Stimulated activated CD4-positive, alpha-beta T cell treated with anti-CD3 and anti-CD28 coated beads, Interleukin-12 subunit alpha, Interleukin-12 subunit beta, amount 100 ng/mL, for 24 hours (primary cell): Measurements from ENCODE around the gene TMEM243.
"Not testable (repeated sequence)": the region's sequence is repeated elsewhere in the genome, so short reads cannot be mapped to it uniquely, and the experiment has no call there.

Source experiments
- DNase-seq, 2 experiments: peaks; one replicate each; pipeline ENCODE4 v3.0.0-alpha.2; 2020; ENCODE audit warnings: low read depth in 2 of 2

Gene TMEM243, protein sequence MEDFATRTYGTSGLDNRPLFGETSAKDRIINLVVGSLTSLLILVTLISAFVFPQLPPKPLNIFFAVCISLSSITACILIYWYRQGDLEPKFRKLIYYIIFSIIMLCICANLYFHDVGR

DNA sequence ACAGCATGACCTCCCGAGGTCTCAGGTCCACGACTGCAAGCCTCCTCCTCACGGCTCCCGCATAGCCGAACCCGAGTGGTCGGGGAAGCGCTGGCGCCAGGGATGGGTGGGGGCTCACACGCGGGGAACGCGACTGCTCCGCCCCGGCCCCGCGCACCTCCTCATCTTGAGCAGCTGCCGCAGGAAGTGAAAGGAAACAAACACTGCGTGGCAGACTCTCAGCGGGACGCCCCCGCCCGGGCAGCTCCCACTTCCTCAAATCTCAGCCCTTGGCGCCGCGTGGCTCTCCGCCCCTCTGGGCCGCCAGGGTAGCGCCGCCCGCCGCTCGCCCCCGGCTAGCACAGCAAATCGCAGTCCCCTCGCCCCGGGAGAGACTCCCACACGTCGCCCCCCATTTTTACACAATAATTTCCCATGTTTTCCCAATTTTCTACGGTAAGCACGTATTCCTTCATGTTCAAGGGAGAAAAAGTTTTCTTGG, at the start of gene TMEM243:
Gene TMEM243, minus strand, starts transcription at position 188 of the 481 bp plus-strand sequence. CDS start 229 bp downstream, outside the sequence.
- DNase-seq = peak; percentile 60 to 78

DNA sequence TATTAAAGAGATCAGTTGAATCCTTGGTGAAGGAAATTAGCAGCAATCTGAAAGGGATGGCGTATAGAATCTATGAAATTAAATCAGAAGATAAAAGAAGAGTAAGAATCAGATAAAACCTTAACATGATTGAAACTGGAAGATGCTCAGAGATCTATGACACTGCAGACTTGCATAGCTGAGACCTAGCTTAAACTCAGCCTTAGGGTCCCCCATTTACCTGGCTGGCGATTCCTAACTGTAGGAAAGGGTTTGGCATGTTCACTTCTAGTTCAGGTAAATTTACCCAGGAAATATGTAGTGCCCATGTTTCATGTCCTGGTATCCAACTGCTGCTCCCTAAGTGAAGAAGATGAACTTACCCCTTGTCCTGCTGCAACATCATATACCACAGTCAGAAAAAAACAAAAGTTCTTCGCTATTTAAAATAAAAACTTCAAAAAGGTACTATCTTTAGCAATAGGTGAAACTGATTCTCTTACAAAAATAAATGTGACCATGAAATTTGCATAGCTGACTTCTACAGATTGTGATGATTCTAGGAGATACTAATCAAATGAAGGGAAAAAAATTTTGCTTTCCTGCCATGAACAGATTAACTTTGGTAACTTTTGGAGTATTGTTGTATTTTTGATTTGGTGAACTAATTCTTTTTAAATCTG, 47.8 kb upstream of the TMEM243 start:
- no peak for DNase-seq

DNA sequence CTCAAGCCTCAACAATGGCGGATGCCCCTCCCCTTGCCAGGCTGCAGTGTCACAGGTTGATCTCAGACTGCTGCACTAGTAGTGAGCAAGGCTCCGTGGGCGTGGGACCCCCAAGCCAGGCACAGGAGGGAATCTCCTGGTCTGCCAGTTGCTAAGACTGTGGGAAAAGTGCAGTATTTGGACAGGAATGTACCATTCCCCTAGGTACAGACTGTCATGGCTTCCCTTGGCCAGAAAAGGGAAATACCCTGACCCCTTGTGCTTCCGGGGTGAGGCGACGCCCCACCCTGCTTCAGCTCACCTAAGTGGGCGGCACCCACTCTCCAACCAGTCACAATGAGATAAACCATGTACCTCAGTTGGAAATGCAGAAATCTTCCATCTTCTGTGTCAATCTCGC, 44.0 kb upstream of the TMEM243 start:
- DNase-seq = no peak

DNA sequence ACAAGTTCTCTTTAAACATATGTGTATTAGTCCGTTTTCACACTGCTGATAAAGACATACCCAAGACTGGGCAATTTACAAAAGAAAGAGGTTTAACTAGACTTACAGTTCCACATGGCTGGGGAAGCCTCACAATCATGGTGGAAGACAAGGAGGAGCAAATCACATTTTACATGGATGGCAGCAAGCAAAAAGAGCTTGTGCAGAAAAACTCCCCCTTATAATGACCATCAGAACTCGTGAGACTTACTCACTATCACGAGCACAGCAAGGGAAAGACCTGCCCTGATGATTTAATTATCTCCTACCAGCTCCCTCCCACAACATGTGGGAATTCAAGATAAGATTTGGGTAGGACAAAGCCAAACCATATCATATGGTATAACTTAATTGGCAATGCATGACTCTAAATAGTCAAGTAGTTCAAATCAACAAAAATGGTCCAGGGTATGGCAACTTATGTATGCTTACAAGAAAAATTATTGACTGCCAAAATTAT, 34.1 kb upstream of the TMEM243 start:
- no peak for DNase-seq

DNA sequence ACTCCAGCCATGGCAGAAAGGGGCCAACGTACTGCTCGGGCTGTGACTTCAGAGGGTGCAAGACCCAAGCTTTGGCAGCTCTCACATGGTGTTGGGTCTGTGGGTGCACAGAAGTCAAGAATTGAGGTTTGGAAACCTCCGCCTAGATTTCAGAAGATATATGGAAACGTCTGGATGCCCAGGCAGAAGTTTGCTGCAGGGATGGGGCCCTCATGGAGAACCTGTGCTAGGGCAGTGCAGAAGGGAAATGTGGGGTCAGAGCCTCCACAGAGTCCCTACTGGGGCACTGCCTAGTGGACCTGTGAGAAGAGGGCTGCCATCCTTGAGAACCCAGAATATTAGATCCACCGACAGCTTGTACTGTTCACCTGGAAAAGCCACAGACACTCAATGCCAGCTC, 26.1 kb upstream of the TMEM243 start:
- not testable (repeated sequence) for DNase-seq

DNA sequence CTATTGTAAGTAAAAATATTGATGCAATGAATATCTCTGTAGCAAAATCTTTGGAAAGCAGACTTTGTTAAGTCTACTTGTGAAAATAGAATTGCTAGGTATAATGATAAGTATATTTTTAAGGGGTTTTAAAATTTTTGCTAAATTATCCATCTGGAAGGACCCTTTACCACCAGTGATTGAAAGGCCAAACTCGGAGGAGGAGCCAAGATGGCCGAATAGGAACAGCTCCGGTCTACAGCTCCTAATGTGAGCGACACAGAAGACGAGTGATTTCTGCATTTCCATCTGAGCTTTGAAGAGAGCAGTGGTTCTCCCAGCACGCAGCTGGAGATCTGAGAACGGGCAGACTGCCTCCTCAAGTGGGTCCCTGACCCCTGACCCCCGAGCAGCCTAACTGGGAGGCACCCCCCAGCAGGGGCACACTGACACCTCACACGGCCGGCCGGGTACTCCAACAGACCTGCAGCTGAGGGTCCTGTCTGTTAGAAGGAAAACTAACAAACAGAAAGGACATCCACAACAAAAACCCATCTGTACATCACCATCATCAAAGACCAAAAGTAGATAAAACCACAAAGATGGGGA, 19.0 kb upstream of the TMEM243 start:
- DNase-seq = not testable (repeated sequence)

DNA sequence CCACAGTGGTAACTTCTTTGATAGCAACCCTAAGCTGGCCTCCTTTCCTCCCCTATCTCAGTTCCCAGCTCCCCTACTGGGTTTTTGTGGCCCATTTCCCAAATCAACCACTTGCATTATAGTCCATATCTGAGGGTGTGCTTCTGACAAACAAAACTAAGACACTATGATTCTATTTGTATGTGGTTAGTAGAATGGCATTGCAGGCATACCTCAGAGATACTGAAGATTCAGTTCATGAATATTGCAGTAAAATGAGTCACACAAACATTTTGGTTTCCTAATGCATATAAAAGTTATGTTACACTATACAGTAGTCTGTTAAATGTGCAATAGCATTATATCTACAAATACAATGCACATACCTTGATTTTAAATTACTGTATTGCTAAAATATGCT, 15.4 kb upstream of the TMEM243 start:
- no peak for DNase-seq

DNA sequence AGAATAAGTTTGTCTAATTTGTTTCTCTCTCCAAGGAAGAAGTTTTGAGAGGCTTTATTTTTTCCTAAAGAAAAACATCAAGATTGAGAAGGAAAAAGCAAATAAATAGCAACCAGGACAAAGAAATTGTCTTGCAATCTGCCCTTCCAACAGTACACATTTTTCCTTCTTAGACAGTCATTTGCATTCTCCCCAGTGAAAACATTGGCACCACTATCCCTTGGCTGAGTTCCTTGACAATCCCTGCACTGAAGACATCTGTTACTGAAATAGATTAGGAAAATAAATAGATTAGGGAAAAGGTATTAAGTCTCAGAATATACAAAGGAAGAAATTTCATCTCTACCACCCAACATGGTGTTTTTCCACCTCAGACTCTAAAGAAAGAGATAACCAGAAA, 12.2 kb upstream of the TMEM243 start:
- no peak for DNase-seq

DNA sequence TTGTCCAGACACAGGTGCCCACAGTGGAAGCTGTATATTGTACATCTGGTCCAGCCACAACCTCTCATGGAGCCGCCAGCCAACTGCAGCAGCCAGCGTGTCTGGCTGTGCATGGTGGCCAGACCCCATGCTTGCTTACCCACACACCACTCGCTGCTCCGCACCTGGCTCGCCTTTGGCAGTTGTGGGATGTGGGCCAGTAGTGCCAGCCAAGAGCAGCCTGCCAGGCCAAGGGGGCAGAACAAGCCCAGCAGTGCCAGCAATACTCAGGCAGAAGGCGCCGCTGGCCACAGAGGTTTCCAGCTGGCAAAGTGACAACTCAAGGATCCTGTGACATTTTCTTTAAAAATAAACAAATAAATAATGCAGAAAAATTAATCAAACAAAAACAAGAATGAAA, 11.7 kb upstream of the TMEM243 start:
- DNase-seq = no peak

DNA sequence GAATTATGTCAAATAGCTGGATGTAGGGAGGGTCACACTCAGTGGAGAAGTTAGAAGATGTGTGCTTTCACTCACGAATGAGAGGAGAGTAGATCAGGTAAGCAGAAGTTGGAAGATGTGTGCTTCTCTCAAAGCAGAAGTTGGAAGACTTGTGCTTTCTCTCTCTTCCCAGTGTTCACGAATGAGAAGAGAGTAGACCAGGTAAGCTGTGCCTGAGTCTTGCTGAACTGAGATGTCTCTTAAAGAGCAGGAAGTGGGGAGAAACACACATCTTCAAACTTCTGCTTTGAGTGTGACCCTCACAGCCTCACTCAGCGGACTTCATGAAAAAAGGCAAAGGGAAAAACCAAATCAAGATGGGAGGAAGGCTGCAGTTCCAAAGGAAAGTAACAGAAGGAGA, 7.0 kb upstream of the TMEM243 start:
- DNase-seq = no peak

DNA sequence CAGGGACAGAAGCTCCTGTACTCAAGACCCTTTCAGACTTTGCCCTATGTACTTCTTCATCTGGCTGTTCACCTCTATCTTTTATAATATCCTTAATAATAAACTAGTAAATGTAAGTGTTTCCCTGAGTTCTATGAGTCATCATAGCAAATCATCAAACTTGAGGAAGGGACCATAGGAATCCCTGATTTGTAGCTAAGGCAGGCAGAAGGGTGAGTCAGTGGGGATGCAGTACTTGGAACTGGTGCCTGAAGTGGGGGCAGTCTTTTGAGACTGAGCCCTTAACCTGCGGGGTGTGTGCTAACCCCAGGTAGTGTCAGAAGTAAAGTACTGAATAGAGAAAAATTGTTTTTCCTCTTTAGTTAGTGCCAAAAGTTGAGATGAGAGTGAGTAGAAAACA, 6.2 kb upstream of the TMEM243 start:
- no peak for DNase-seq

DNA sequence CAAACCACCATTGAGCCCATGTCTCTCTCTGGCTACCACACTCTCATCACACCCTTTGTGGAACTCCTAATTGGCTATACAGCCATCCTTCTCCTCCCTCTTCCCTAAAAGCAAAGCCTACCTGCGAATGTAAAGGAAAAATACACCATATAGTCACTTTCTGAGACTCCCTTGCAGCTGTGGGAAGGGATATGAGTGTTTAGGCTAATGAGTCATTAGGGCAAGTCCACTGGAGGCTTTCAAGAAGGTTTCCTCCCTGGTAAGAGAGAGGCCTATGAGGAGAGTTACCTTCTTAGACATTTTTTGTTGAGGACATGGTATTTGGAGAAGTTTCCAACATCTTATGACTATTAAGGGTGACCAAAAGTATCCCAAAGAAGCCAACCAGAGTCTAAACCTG, 4.1 kb upstream of the TMEM243 start:
- DNase-seq = no peak

DNA sequence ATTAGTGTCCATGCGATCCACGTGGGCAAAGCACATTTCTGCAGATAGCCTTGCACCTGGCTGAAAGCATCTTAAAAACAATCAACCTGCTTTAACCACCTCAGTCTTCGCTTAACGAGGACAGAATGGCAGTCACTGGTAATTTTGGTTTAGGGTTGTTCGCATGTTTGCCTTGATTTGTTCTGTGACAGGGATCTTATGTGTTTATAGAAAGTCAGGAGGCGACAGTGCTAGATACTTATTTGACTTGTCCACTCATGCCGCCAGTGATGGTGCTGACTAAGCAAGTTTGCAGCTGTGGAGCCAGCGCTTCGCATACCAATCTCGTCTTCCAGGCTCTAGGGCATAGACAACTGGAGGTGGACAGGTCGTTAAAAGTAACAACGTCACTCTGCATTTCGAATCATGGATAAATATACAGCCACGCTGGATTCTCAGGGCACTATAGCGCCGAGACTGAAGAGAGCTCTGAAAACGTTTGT, 1.2 kb upstream of the TMEM243 start:
- no peak for DNase-seq

DNA sequence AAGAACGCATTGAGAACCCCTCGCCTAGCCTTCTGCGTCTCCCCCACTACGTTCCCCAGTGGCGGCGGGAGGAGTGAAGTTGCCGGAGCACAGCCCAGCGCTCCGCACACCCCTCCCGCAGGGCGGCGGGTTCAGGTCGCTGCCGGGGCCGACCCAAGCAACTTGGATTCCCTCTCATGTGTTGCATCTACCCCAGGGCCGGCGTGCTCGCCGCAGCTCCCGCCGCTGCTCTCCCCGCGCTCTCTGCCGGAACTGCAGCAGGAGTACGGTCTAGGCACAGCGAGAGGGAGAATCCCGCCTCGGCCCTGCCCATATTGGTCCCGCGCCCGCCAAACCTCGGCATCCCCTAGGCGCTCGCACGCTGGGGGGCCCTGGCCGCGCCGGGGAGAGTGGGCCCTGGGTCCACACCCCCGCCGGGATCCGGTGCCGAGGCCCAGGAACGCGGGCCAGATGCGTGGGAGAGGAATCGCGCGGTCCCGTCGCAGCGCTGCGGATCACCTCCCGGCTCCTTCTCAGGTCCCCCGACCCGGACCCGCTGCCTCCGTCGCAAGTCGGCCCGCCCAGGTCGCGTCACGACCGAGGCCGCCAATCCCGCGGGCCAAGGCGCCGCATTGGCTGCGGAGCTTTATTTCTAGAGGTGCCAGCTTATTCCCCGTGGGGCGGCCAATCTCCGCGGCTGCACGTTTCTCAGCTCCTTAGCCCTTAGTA, 648 bp upstream of the TMEM243 start:
- DNase-seq = peak; percentile 68 to 79

DNA sequence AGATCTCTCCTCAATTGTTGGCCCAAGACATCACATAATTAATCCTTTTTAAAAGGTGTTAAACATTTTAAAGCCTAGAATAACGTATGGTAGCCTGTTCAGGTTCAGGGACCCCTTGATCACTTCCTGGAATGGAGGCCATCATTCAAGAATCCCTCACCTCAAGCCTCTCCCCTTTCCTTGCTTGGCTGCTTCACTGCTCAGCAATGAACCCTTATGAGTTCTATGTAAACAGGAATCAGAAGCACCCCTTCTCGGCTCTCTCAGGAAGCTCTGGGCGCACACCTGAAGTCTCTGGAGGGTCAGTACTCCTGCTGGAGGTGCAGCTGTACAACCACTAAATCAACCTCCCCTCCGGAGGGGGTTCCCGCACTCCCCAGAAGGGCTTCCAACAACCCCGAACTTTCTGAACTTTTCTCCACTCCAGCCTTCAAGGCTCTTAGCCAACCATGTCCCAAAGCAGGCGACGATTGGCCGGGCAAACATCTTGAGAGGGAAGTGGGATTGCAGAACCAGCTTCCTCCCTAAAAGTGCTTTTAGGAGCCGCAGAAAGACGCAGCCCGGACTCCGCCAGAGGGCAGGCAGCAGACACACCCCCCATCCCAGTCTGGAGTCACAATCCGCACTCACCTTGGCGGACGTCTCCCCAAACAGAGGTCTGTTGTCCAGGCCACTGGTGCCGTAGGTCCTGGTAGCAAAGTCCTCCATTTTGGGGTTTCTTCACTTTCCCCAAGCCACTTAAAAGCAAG, 562 bp downstream of the TMEM243 start:
- DNase-seq = no peak

DNA sequence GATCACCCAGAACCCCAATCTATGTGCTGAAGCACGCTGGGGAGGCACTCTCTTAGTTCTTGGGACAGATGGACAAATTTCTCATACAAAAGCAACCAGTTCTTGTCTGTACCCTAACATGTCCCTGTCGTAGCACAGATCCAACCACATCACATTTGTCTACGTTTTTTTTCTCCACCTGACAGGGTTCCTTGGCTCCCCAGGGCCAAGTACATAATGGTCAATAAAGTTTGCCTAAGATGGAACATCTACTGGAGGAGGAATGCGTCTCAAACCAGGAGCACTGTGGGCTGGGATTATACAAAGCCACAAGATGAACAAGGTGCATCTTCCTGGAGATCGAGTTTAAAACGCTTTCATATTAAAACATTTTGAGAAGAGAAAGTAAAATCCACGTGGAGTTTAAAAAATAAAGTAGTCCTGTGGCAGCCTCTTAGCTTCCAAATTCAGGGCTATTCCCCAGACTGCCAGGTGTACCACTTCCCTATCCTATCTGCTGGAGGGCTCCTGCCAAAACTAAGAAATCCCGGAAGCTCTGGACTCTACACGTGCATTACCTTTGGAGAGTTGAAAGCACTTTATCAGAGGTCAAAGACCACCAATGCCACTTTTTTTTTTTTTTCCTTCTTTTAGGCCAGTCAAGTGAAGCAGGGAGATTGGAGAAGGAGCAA, 1.4 kb downstream of the TMEM243 start:
- no peak for DNase-seq

DNA sequence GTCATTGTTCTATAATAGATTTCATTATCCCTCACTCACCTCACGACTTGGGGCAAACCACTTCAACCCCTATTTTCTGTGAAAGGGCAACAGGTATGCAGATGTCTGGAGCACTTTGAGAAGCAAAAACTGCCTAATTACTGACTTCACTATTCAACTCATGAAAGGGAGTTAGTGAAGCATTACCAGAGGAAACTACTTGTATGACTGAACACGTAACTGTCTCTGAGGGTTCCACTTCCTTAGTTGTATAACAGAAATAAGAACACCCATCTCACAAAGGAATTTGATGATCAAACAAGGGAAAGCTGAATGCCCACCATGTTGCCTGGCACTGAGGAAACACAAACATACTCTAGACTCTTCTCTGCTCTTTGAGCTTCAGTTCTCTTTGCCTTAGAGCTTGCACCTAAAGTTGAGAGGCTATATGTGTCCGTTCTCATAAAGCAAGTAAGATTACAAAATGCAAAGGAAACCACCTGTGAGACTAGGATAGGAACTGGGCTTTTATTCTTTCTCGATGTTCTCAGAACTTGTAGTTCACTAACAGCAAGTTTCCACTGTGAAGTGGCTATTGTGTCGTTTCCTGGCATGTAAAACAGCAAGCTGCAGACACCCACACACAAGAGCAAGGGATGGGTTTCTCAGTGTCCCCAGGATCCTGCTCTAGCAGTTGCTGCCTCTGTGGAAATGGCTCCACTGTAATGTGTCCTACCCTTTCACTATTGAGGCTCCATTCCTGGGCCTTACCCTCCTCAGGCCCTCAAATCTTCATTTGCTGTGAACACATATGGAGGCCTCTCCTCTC, 2.6 kb downstream of the TMEM243 start:
- DNase-seq = no peak

DNA sequence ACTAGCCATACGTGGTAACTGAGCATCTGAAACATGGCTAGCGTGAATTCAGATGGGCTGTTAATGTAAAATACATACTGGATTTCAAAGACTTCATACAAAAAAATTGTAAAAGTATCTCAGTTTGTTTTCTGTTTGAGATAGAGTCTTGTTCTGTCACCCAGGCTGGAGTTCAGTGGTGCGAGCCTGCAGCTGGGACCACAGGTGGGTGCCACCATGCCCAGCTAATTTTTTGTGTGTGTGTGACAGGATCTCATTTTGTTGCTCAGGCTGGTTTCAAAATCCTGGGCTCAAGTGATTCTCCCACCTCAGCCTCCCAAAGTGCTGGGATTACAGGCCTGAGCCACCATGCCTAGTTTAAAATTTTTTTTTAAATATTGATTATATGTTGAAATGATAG, 4.5 kb downstream of the TMEM243 start:
- no peak for DNase-seq

DNA sequence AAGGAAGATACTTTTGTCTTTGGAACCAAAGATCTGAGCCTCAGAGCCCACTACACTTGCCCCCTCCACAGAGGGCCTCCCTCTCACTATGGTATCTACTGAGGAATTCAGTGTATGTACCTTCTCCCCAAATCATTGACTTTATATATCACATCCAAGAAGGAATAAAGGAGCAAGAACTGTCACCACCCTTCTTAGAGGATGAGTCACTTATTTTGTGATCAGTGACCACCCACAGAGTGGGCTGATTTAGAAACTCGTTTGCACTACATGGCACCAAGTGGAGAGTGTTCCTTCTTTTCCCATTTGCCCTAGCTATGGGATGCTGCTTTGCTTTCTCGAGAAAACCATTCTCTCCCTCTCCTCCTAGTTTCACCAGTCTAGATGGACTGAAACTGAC, 5.7 kb downstream of the TMEM243 start:
- no peak for DNase-seq

DNA sequence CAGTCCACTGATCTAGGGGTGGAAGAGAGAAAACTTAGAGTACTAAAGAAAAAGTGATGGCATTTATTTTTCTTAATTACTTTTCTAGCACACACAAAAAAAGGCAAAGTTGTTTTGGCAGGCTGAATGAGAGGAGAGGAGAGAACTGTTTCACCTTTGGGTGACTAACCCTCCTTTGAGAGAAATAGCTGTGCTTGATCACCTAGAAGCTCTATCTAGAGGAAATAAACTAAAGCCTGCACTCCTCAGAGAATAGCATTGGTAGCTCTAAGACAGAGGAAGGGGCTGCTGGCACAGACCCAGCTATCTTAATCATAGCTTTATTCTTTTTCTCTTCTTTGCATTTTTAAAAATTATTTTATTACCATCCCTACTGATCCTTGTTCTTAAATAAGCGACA, 6.3 kb downstream of the TMEM243 start:
- DNase-seq = no peak
